DMS 273 treated with DMSO at 0.1 percent for 48 hours (cell line): ENCODE data around the gene STX3.
"Not testable (repeated sequence)": the region's sequence is repeated elsewhere in the genome, so short reads cannot be mapped to it uniquely, and the experiment has no call there.

Source experiments
- DNase-seq: peaks from one replicate; lab custom pipeline; 2025; lab: John Stamatoyannopoulos, UW

STX3 gene

GRCh38 chr11:59842316-59842715 lies 87.1 kb downstream of the STX3 start:
- DNase-seq = no peak

GRCh38 chr11:59845399-59845798 lies 90.2 kb downstream of the STX3 start, which contains the start of gene CBLIF:
CBLIF (minus strand) TSS chr11:59845499; CDS start chr11:59845453, 46 bp downstream.
- no peak for DNase-seq

GRCh38 chr11:59846556-59846955 lies 91.4 kb downstream of the STX3 start:
- no peak for DNase-seq

GRCh38 chr11:59847626-59848025 lies 92.5 kb downstream of the STX3 start:
- DNase-seq = no peak

- not testable (repeated sequence) for DNase-seq
Observed at GRCh38 chr11:59848439-59848838, 93.3 kb downstream of the STX3 start.

- DNase-seq = no peak
Observed at GRCh38 chr11:59849129-59849528, 94.0 kb downstream of the STX3 start.

- not testable (repeated sequence) for DNase-seq
Observed at GRCh38 chr11:59849551-59849950, 94.4 kb downstream of the STX3 start.

GRCh38 chr11:59851416-59851815 lies 96.2 kb downstream of the STX3 start:
- DNase-seq = not testable (repeated sequence)

- DNase-seq = no peak
Observed at GRCh38 chr11:59854871-59855270, 99.7 kb downstream of the STX3 start.
